ENCODE results near the gene APBB2.

DNA sequence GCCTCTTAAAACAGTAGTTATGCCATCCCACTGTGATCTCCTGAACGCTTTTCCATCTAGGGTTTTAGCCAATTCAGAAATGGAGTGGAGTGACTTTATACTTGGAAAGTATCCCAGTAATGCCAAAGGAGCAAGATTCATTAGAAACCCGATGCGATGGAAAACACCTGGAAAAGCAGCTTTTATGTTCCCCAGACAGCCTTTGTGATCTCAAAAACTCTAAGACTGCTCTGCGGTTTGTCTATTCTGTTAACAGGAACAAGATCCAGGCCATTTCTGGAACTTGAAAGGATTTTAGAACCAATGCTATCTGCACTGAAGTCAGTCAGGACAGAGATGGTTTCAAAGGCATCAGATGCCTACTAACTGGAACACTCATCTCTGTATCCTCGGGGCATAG, 145.1 kb downstream of the APBB2 start:
- TF ChIP-seq, protein P1, sequence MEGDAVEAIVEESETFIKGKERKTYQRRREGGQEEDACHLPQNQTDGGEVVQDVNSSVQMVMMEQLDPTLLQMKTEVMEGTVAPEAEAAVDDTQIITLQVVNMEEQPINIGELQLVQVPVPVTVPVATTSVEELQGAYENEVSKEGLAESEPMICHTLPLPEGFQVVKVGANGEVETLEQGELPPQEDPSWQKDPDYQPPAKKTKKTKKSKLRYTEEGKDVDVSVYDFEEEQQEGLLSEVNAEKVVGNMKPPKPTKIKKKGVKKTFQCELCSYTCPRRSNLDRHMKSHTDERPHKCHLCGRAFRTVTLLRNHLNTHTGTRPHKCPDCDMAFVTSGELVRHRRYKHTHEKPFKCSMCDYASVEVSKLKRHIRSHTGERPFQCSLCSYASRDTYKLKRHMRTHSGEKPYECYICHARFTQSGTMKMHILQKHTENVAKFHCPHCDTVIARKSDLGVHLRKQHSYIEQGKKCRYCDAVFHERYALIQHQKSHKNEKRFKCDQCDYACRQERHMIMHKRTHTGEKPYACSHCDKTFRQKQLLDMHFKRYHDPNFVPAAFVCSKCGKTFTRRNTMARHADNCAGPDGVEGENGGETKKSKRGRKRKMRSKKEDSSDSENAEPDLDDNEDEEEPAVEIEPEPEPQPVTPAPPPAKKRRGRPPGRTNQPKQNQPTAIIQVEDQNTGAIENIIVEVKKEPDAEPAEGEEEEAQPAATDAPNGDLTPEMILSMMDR (IDR thresholded peaks at IDR 0.05) = no peak
- TF ChIP-seq POLR2A (IDR thresholded peaks at IDR 0.05) = no peak
